ENCODE results near the gene HFE. TPM values are rescaled to one million over a fixed set of nuclear protein-coding genes. Genes with fewer than 3 reads are reported as not detected.
"Not testable (repeated sequence)": the region's sequence is repeated elsewhere in the genome, so short reads cannot be mapped to it uniquely, and the experiment has no call there.

The HFE gene
- total RNA-seq, 2 donors from 2014 or later, result 1.8 to 2.1 TPM

- Mint-ChIP-seq H3K9me3 (no peaks in the 10 kb centered on the region), H3K4me1 (peaks cover 16% of the 10 kb centered on the region)
These were observed 31.8 kb downstream of the HFE start for GRCh38 chr6:26118999-26119398.

DNA sequence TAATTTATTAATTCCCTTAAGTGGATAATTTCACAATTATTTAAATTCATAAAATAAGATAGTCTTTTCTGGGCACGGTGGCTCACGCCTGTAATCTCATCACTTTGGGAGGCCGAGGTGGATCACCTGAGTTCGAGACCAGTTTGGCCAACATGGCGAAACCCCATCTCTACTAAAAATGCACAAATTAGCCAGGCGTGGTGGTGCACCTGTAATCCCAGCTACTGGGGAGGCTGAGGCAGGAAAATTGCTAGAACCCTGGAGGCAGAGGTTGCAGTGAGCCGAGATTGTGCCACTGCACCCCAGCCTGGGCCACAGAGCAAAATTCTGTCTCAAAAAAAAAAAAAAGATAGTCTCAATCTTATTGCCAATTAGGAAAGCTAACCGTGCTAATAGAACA, 32.9 kb downstream of the HFE start:
- H3K4me3 ChIP-seq (ENCODE audit: low read length); H3K27ac ChIP-seq (ENCODE audit: low read depth, low read length); H3K9me3 ChIP-seq (ENCODE audit: control insufficient read depth, low read length); DNase-seq; H3K27me3 ChIP-seq (ENCODE audit: control insufficient read depth, insufficient read depth, low read length, poor library complexity, severe bottlenecking); H3K36me3 ChIP-seq (ENCODE audit: control insufficient read depth, insufficient read depth, low read length); H3K27me3 Mint-ChIP-seq (ENCODE audit: insufficient read depth); H3K9me3 Mint-ChIP-seq; H3K27ac Mint-ChIP-seq; H3K4me1 ChIP-seq (ENCODE audit: control insufficient read depth, insufficient read depth, low read length); H3K4me3 Mint-ChIP-seq; H3K9ac ChIP-seq (ENCODE audit: extremely low read depth, low read length, poor library complexity, severe bottlenecking); H3K36me3 Mint-ChIP-seq (ENCODE audit: low read depth): not testable (repeated sequence)
- 87 to 96% methylated on average over 4 to 8 of the region's 8 CpGs for WGBS, 2 experiments (ENCODE audit: insufficient coverage in 1 of 2, insufficient read length in 1 of 2)
- peaks cover 16% of the 10 kb centered on the region for H3K4me1 Mint-ChIP-seq

More at GRCh38 chr6:26118999-26119398, 31.8 kb downstream of the HFE start:
- Mint-ChIP-seq H3K27me3 (ENCODE audit: insufficient read depth) (no peaks in the 10 kb centered on the region), H3K27ac (no peak overlapping the region), H3K4me3 (no peak overlapping the region), H3K36me3 (ENCODE audit: low read depth) (no peaks in the 10 kb centered on the region)
- no peak overlapping the region for H3K9ac ChIP-seq (ENCODE audit: extremely low read depth, low read length, poor library complexity, severe bottlenecking)
- no peaks in the 10 kb centered on the region for H3K9me3 ChIP-seq (ENCODE audit: control insufficient read depth, low read length)
- H3K4me1 ChIP-seq (ENCODE audit: control insufficient read depth, insufficient read depth, low read length), result no peaks in the 10 kb centered on the region
- no peak for TF ChIP-seq CTCF (conservative IDR thresholded peaks at IDR 0.05)
- 69 to 85% methylated on average over 6 to 7 of the region's 7 CpGs for WGBS, 2 experiments (ENCODE audit: insufficient coverage in 1 of 2, insufficient read length in 1 of 2)
- H3K36me3 ChIP-seq (ENCODE audit: control insufficient read depth, insufficient read depth, low read length), result no peaks in the 10 kb centered on the region
- DNase-seq, result no peak
- H3K27ac ChIP-seq (ENCODE audit: low read depth, low read length), result no peak overlapping the region
- H3K4me3 ChIP-seq (ENCODE audit: low read length), result no peak overlapping the region
- no peaks in the 10 kb centered on the region for H3K27me3 ChIP-seq (ENCODE audit: control insufficient read depth, insufficient read depth, low read length, poor library complexity, severe bottlenecking)

DNA sequence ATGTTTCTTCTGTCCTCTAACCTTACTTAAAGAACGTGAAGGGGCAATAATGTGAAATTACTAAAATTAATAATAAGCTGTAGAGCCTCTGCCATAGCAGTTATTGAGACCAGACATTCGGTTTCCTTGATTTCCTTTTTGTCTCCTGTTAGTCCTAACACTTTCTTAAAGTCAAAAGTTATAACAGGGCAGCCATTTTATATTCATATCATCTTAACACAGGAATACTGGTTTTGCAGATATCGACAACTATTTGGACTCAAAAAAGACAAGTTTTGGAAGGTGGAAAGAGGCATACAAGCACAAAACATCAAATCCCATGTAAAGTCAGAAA, 33.5 kb downstream of the HFE start:
- no peak overlapping the region for H3K9ac ChIP-seq (ENCODE audit: extremely low read depth, low read length, poor library complexity, severe bottlenecking)

More for the DNA sequence above, 33.5 kb downstream of the HFE start:
- Histone ChIP-seq H3K27ac (ENCODE audit: low read depth, low read length) (no peak overlapping the region), H3K9me3 (ENCODE audit: control insufficient read depth, low read length) (no peaks in the 10 kb centered on the region), H3K4me3 (ENCODE audit: low read length) (no peak overlapping the region), H3K36me3 (ENCODE audit: control insufficient read depth, insufficient read depth, low read length) (no peaks in the 10 kb centered on the region), H3K27me3 (ENCODE audit: control insufficient read depth, insufficient read depth, low read length, poor library complexity, severe bottlenecking) (no peaks in the 10 kb centered on the region), H3K4me1 (ENCODE audit: control insufficient read depth, insufficient read depth, low read length) (no peaks in the 10 kb centered on the region)
- H3K27ac Mint-ChIP-seq, result peak overlapping the region; percentile 100
- no peak for DNase-seq
- H3K4me1 Mint-ChIP-seq, result peaks cover 16% of the 10 kb centered on the region
- no peaks in the 10 kb centered on the region for H3K27me3 Mint-ChIP-seq (ENCODE audit: insufficient read depth)
- no peaks in the 10 kb centered on the region for H3K9me3 Mint-ChIP-seq
- no peak for TF ChIP-seq CTCF (conservative IDR thresholded peaks at IDR 0.05)
- 50 to 73% methylated on average over 1 to 3 of the region's 3 CpGs for WGBS, 2 experiments (ENCODE audit: insufficient coverage in 1 of 2, insufficient read length in 1 of 2)
- H3K36me3 Mint-ChIP-seq (ENCODE audit: low read depth), result no peaks in the 10 kb centered on the region
- no peak overlapping the region for H3K4me3 Mint-ChIP-seq

Measured in endodermal cell (in vitro differentiated cells).